Activated CD8-positive, alpha-beta T cell treated with anti-CD3 and anti-CD28 coated beads for 36 hours (primary cell): ENCODE data around the gene TMEM123. TPM values are rescaled to one million over a fixed set of nuclear protein-coding genes. Genes with fewer than 3 reads are reported as not detected.

ENCODE experiments used
- ATAC-seq: fragments of 200-7000 bp; cut with Tn5 transposase; one replicate; pipeline ENCODE4 v1.10.0; 2021; ENCODE audit warnings: mild to moderate bottlenecking, moderate library complexity
- CTCF ChIA-PET: fragments of 350-600 bp; sonication (Branson Sonifier 250); formaldehyde crosslinking; loops from one replicate; lab custom pipeline; 2021; ENCODE audit warnings: antibody characterized with exemption; lab: Charles Lee
- POLR2A ChIA-PET: fragments of 350-600 bp; sonication (Branson Sonifier 250); formaldehyde crosslinking; loops from one replicate; lab custom pipeline; 2021; ENCODE audit warnings: antibody characterized with exemption; lab: Charles Lee
- DNase-seq: peaks from one replicate; pipeline ENCODE4 v3.0.0-alpha.2; 2020
- H3K27ac Mint-ChIP-seq: one replicate; pipeline ENCODE4 v1.8.0; 2021; ENCODE audit warnings: mild to moderate bottlenecking, mixed read lengths
- H3K27me3 Mint-ChIP-seq: one replicate; pipeline ENCODE4 v1.8.0; 2021; ENCODE audit warnings: mixed read lengths
- H3K36me3 Mint-ChIP-seq: one replicate; pipeline ENCODE4 v1.8.0; 2021; ENCODE audit warnings: low read depth, mixed read lengths
- H3K4me1 Mint-ChIP-seq: one replicate; pipeline ENCODE4 v1.8.0; 2021; ENCODE audit warnings: low read depth, mixed read lengths
- H3K4me3 Mint-ChIP-seq: one replicate; pipeline ENCODE4 v1.8.0; 2021; ENCODE audit warnings: mild to moderate bottlenecking, moderate library complexity, mixed read lengths
- H3K9me3 Mint-ChIP-seq: one replicate; pipeline ENCODE4 v1.8.0; 2021; ENCODE audit warnings: mixed read lengths
- CTCF ChIP-seq: fragments of 200-600 bp; IDR thresholded peaks from one replicate; pipeline ENCODE4 v1.8.0; 2022; ENCODE audit warnings: antibody characterized with exemption, mild to moderate bottlenecking
- intact Hi-C: fragments of 100-400 bp; cut with micrococcal nuclease; formaldehyde crosslinking; loops from one replicate; pipeline ENCODE4 v1.10.0; 2022
- total RNA-seq, 2 experiments: library from RNA; stranded (reverse); gene quantifications; one replicate each; pipeline ENCODE4 v1.2.3, GENCODE V29; 2021

TMEM123 gene
- total RNA-seq, 2 experiments from 2014 or later = 234 to 235 TPM

GRCh38 chr11:102396708-102397563 lies 55.6 kb downstream of the TMEM123 start:
- peak; percentile 63 for ATAC-seq
- CTCF ChIA-PET = interaction anchor here (0.6 to 3.0 kb wide), 9 partner anchors 10 to 99 kb away, joined by 3 to 12 read pairs (median 5); no protein-coding TSS in a partner anchor
- H3K4me3 Mint-ChIP-seq = no peak overlapping the region
- H3K27ac Mint-ChIP-seq = peak overlapping the region; percentile 79
- H3K36me3 Mint-ChIP-seq = peaks cover 66% of the 10 kb centered on the region
- H3K4me1 Mint-ChIP-seq = peaks cover 44% of the 10 kb centered on the region
- no peaks in the 10 kb centered on the region for H3K9me3 Mint-ChIP-seq
- POLR2A ChIA-PET = interaction anchor here (0.9 to 1.6 kb wide), 5 partner anchors 9 to 56 kb away, joined by 3 to 5 read pairs (median 3); partner anchors contain the start of gene TMEM123
- TF ChIP-seq CTCF = no peak
- no peak for DNase-seq
- H3K27me3 Mint-ChIP-seq = no peaks in the 10 kb centered on the region
- intact Hi-C loops = loop anchor here (1.0 kb wide), 1 partner anchor 50 kb away; no protein-coding TSS in a partner anchor

GRCh38 chr11:102395720-102396393 lies 56.7 kb downstream of the TMEM123 start:
- H3K27me3 Mint-ChIP-seq = no peaks in the 10 kb centered on the region
- peaks cover 59% of the 10 kb centered on the region for H3K36me3 Mint-ChIP-seq
- ChIA-PET CTCF (interaction anchor here (0.6 to 3.0 kb wide), 7 partner anchors 12 to 217 kb away, joined by 3 to 12 read pairs (median 3); no protein-coding TSS in a partner anchor), POLR2A (interaction anchor here (0.8 to 1.3 kb wide), 3 partner anchors 39 to 85 kb away, joined by 3 read pairs; no protein-coding TSS in a partner anchor)
- H3K4me1 Mint-ChIP-seq = peaks cover 45% of the 10 kb centered on the region
- intact Hi-C loops = loop anchor here (1.0 kb wide), 1 partner anchor 51 kb away; no protein-coding TSS in a partner anchor
- no peak for ATAC-seq
- no peak overlapping the region for H3K4me3 Mint-ChIP-seq
- H3K9me3 Mint-ChIP-seq = no peaks in the 10 kb centered on the region
- no peak for DNase-seq
- TF ChIP-seq CTCF = no peak
- peak overlapping the region; percentile 74 for H3K27ac Mint-ChIP-seq

- H3K9me3 Mint-ChIP-seq = peaks cover 5% of the 10 kb centered on the region
- H3K36me3 Mint-ChIP-seq = peaks cover 59% of the 10 kb centered on the region
- ATAC-seq (peak; percentile 5), DNase-seq (no peak)
- TF ChIP-seq CTCF = no peak
- CTCF ChIA-PET = interaction anchor here (1.2 to 5.6 kb wide), 12 partner anchors 8 to 220 kb away, joined by 3 to 59 read pairs (median 6); no protein-coding TSS in a partner anchor
- H3K27me3 Mint-ChIP-seq = no peaks in the 10 kb centered on the region
- no peak overlapping the region for H3K4me3 Mint-ChIP-seq
- peaks cover 49% of the 10 kb centered on the region for H3K4me1 Mint-ChIP-seq
- peak overlapping the region; percentile 33 for H3K27ac Mint-ChIP-seq
- intact Hi-C loops = no loop called here
- POLR2A ChIA-PET = interaction anchor here (0.9 to 2.0 kb wide), 5 partner anchors 9 to 162 kb away, joined by 3 to 8 read pairs (median 3); no protein-coding TSS in a partner anchor
These were observed 59.3 kb downstream of the TMEM123 start for GRCh38 chr11:102393272-102393730.

- ChIA-PET POLR2A (interaction anchor here (1.0 to 1.6 kb wide), 5 partner anchors 8 to 100 kb away, joined by 3 to 8 read pairs (median 4); no protein-coding TSS in a partner anchor), CTCF (interaction anchor here (1.0 to 5.6 kb wide), 25 partner anchors 10 to 222 kb away, joined by 3 to 59 read pairs (median 15); no protein-coding TSS in a partner anchor)
- H3K36me3 Mint-ChIP-seq = peaks cover 59% of the 10 kb centered on the region
- intact Hi-C loops = no loop called here
- H3K4me3 Mint-ChIP-seq = no peak overlapping the region
- H3K27ac Mint-ChIP-seq = peak overlapping the region; percentile 42
- H3K9me3 Mint-ChIP-seq = peaks cover 8% of the 10 kb centered on the region
- no peak for TF ChIP-seq CTCF
- ATAC-seq (no peak), DNase-seq (no peak)
- H3K27me3 Mint-ChIP-seq = no peaks in the 10 kb centered on the region
- peaks cover 44% of the 10 kb centered on the region for H3K4me1 Mint-ChIP-seq
These were observed 60.9 kb downstream of the TMEM123 start for GRCh38 chr11:102391549-102392237.
